Measurements from ENCODE around the gene UCHL3. TPM values are rescaled to one million over a fixed set of nuclear protein-coding genes. Genes with fewer than 3 reads are reported as not detected.
A peak's percentile ranks its signal among the peaks of the same experiment; 100 is the strongest.

The UCHL3 gene
- total and polyA plus RNA-seq, 4 donors: 10.3 to 38.3 (median 29.0) TPM

GRCh38 chr13:75636436-75637180, 87.0 kb downstream of the UCHL3 start:
- peaks cover 0 to under 1% (median 0%) of the 10 kb centered on the region in 4 donors for H3K9me3 ChIP-seq (ENCODE audit: control insufficient read depth in 4 of 4, insufficient read depth in 3 of 4, low read length in 3 of 4)
- H3K9ac ChIP-seq (ENCODE audit: insufficient read depth in 1 of 2, low read length in 2 of 2): peak overlapping the region; percentile 46 to 67
- TF ChIP-seq CTCF (IDR thresholded peaks at IDR 0.05; ENCODE audit: control extremely low read depth, extremely low read depth): no peak
- H3K36me3 ChIP-seq (ENCODE audit: control insufficient read depth in 4 of 4, insufficient read depth in 4 of 4, low read length in 4 of 4): no peaks in the 10 kb centered on the region
- peak; percentile 53 to 63 (median 54) for DNase-seq
- H3K4me1 ChIP-seq (ENCODE audit: control insufficient read depth in 5 of 5, insufficient read depth in 5 of 5, low read length in 5 of 5): peaks cover 0 to 7% (median 6%) of the 10 kb centered on the region in 5 donors
- H3K4me3 ChIP-seq: peak overlapping the region; percentile 62
- WGBS, 2 donors: 1% methylated on average over 57 to 58 of the region's 58 CpGs
- H3K27me3 ChIP-seq (ENCODE audit: control insufficient read depth in 3 of 3, insufficient read depth in 3 of 3, low read length in 2 of 3): peaks cover 0 to 7% (median 5%) of the 10 kb centered on the region in 3 donors
- peak; percentile 32 for ATAC-seq (ENCODE audit: insufficient read depth, low FRiP score)
- H3K27ac ChIP-seq (ENCODE audit: low read depth in 1 of 2, low read length in 1 of 2): peak overlapping the region in 1 of 2 donors; percentile 65

GRCh38 chr13:75637181-75637750, 87.7 kb downstream of the UCHL3 start:
- Histone ChIP-seq H3K36me3 (ENCODE audit: control insufficient read depth in 4 of 4, insufficient read depth in 4 of 4, low read length in 4 of 4) (no peaks in the 10 kb centered on the region), H3K4me3 (no peak overlapping the region), H3K27ac (ENCODE audit: low read depth in 1 of 2, low read length in 1 of 2) (no peak overlapping the region), H3K9ac (ENCODE audit: insufficient read depth in 1 of 2, low read length in 2 of 2) (peak overlapping the region in 1 of 2 donors; percentile 17), H3K27me3 (ENCODE audit: control insufficient read depth in 3 of 3, insufficient read depth in 3 of 3, low read length in 2 of 3) (peaks cover 0 to 7% (median 5%) of the 10 kb centered on the region in 3 donors), H3K9me3 (ENCODE audit: control insufficient read depth in 4 of 4, insufficient read depth in 3 of 4, low read length in 3 of 4) (no peaks in the 10 kb centered on the region), H3K4me1 (ENCODE audit: control insufficient read depth in 5 of 5, insufficient read depth in 5 of 5, low read length in 5 of 5) (peaks cover 0 to 7% (median 6%) of the 10 kb centered on the region in 5 donors)
- WGBS, 2 donors: 27 to 32% methylated on average over 16 to 17 of the region's 17 CpGs
- no peak for ATAC-seq (ENCODE audit: insufficient read depth, low FRiP score)
- no peak for TF ChIP-seq CTCF (IDR thresholded peaks at IDR 0.05; ENCODE audit: control extremely low read depth, extremely low read depth)
- DNase-seq: peak in 2 of 3 donors; percentile 43 to 48

GRCh38 chr13:75639454-75639853, 89.9 kb downstream of the UCHL3 start:
- ATAC-seq (ENCODE audit: insufficient read depth, low FRiP score): no peak
- no peak for TF ChIP-seq CTCF (IDR thresholded peaks at IDR 0.05; ENCODE audit: control extremely low read depth, extremely low read depth)
- H3K36me3 ChIP-seq (ENCODE audit: control insufficient read depth in 4 of 4, insufficient read depth in 4 of 4, low read length in 4 of 4): no peaks in the 10 kb centered on the region
- no peak overlapping the region for H3K4me3 ChIP-seq
- H3K27me3 ChIP-seq (ENCODE audit: control insufficient read depth in 3 of 3, insufficient read depth in 3 of 3, low read length in 2 of 3): peaks cover 0 to 7% (median 5%) of the 10 kb centered on the region in 3 donors
- H3K27ac ChIP-seq (ENCODE audit: low read depth in 1 of 2, low read length in 1 of 2): no peak overlapping the region
- peaks cover 0 to 7% (median 6%) of the 10 kb centered on the region in 5 donors for H3K4me1 ChIP-seq (ENCODE audit: control insufficient read depth in 5 of 5, insufficient read depth in 5 of 5, low read length in 5 of 5)
- WGBS, 2 donors: 97 to 98% methylated on average over 2 of the region's 2 CpGs
- DNase-seq: no peak
- no peak overlapping the region for H3K9ac ChIP-seq (ENCODE audit: insufficient read depth in 1 of 2, low read length in 2 of 2)
- H3K9me3 ChIP-seq (ENCODE audit: control insufficient read depth in 4 of 4, insufficient read depth in 3 of 4, low read length in 3 of 4): no peaks in the 10 kb centered on the region
